Measurements from ENCODE around the gene CSHL1. TPM values are rescaled to one million over a fixed set of nuclear protein-coding genes. Genes with fewer than 3 reads are reported as not detected.

Gene CSHL1
- total RNA-seq, 1 donor from 2014 or later = not detected

GRCh38 chr17:63956296-63956920, 45.4 kb upstream of the CSHL1 start:
- H3K4me2 ChIP-seq (ENCODE audit: low read length) = no peak overlapping the region
- no peak overlapping the region for H2AFZ ChIP-seq (ENCODE audit: low read depth, low read length)
- Mint-ChIP-seq H3K27ac (ENCODE audit: unreplicated experiment) (peak overlapping the region; percentile 53), H3K4me3 (ENCODE audit: unreplicated experiment) (no peak overlapping the region), H3K36me3 (ENCODE audit: low read depth, unreplicated experiment) (no peaks in the 10 kb centered on the region), H3K9me3 (ENCODE audit: unreplicated experiment) (no peaks in the 10 kb centered on the region), H3K4me1 (ENCODE audit: low read depth, unreplicated experiment) (peaks cover 6% of the 10 kb centered on the region), H3K27me3 (ENCODE audit: low read depth, unreplicated experiment) (peaks cover 26% of the 10 kb centered on the region)
- H3K27ac ChIP-seq (ENCODE audit: low read depth, low read length) = no peak overlapping the region
- no peak for TF ChIP-seq CTCF (IDR thresholded peaks at IDR 0.05; ENCODE audit: insufficient read depth, low read depth, low read length)
- H3K9me3 ChIP-seq (ENCODE audit: insufficient read depth, low read depth, low read length) = no peaks in the 10 kb centered on the region
- H3K27me3 ChIP-seq (ENCODE audit: insufficient read depth, low read length) = peaks cover 3% of the 10 kb centered on the region
- H3K4me3 ChIP-seq (ENCODE audit: insufficient read depth, low read depth, low read length) = no peak overlapping the region
- H3K4me1 ChIP-seq (ENCODE audit: insufficient read depth, low read length) = no peaks in the 10 kb centered on the region
- H3K9ac ChIP-seq (ENCODE audit: low read length) = no peak overlapping the region
- no peaks in the 10 kb centered on the region for H4K20me1 ChIP-seq (ENCODE audit: insufficient read depth, low read length)
- DNase-seq (ENCODE audit: low read depth) (no peak), FAIRE-seq (no peak)
- H3K79me2 ChIP-seq (ENCODE audit: insufficient read depth, low read length) = no peaks in the 10 kb centered on the region
- H3K36me3 ChIP-seq (ENCODE audit: insufficient read depth, low read length) = no peaks in the 10 kb centered on the region

GRCh38 chr17:63955791-63956190, 44.7 kb upstream of the CSHL1 start:
- H3K9me3 Mint-ChIP-seq (ENCODE audit: unreplicated experiment) = no peaks in the 10 kb centered on the region
- Histone ChIP-seq H2AFZ (ENCODE audit: low read depth, low read length) (no peak overlapping the region), H3K79me2 (ENCODE audit: insufficient read depth, low read length) (no peaks in the 10 kb centered on the region), H3K27me3 (ENCODE audit: insufficient read depth, low read length) (peaks cover 3% of the 10 kb centered on the region), H3K27ac (ENCODE audit: low read depth, low read length) (no peak overlapping the region), H3K4me2 (ENCODE audit: low read length) (no peak overlapping the region), H3K4me1 (ENCODE audit: insufficient read depth, low read length) (no peaks in the 10 kb centered on the region), H4K20me1 (ENCODE audit: insufficient read depth, low read length) (no peaks in the 10 kb centered on the region), H3K9ac (ENCODE audit: low read length) (no peak overlapping the region), H3K4me3 (ENCODE audit: insufficient read depth, low read depth, low read length) (no peak overlapping the region), H3K36me3 (ENCODE audit: insufficient read depth, low read length) (no peaks in the 10 kb centered on the region), H3K9me3 (ENCODE audit: insufficient read depth, low read depth, low read length) (no peaks in the 10 kb centered on the region)
- no peak for TF ChIP-seq EZH2 (IDR thresholded peaks at IDR 0.05; ENCODE audit: insufficient read depth, low read length)
- no peak for TF ChIP-seq CTCF (IDR thresholded peaks at IDR 0.05; ENCODE audit: insufficient read depth, low read depth, low read length)
- peaks cover 30% of the 10 kb centered on the region for H3K27me3 Mint-ChIP-seq (ENCODE audit: low read depth, unreplicated experiment)
- no peak overlapping the region for H3K27ac Mint-ChIP-seq (ENCODE audit: unreplicated experiment)
- no peak overlapping the region for H3K4me3 Mint-ChIP-seq (ENCODE audit: unreplicated experiment)
- FAIRE-seq (no peak), DNase-seq (ENCODE audit: low read depth) (no peak)
- H3K36me3 Mint-ChIP-seq (ENCODE audit: low read depth, unreplicated experiment) = no peaks in the 10 kb centered on the region
- H3K4me1 Mint-ChIP-seq (ENCODE audit: low read depth, unreplicated experiment) = peaks cover 6% of the 10 kb centered on the region

- Mint-ChIP-seq H3K4me3 (ENCODE audit: unreplicated experiment) (no peak overlapping the region), H3K27me3 (ENCODE audit: low read depth, unreplicated experiment) (peaks cover 28% of the 10 kb centered on the region), H3K36me3 (ENCODE audit: low read depth, unreplicated experiment) (no peaks in the 10 kb centered on the region), H3K4me1 (ENCODE audit: low read depth, unreplicated experiment) (peaks cover 6% of the 10 kb centered on the region), H3K27ac (ENCODE audit: unreplicated experiment) (no peak overlapping the region), H3K9me3 (ENCODE audit: unreplicated experiment) (no peaks in the 10 kb centered on the region)
- Histone ChIP-seq H3K4me3 (ENCODE audit: insufficient read depth, low read depth, low read length) (no peak overlapping the region), H3K9me3 (ENCODE audit: insufficient read depth, low read depth, low read length) (no peaks in the 10 kb centered on the region), H4K20me1 (ENCODE audit: insufficient read depth, low read length) (no peaks in the 10 kb centered on the region), H3K4me2 (ENCODE audit: low read length) (no peak overlapping the region), H3K27me3 (ENCODE audit: insufficient read depth, low read length) (peaks cover 3% of the 10 kb centered on the region), H3K79me2 (ENCODE audit: insufficient read depth, low read length) (no peaks in the 10 kb centered on the region), H3K36me3 (ENCODE audit: insufficient read depth, low read length) (no peaks in the 10 kb centered on the region), H2AFZ (ENCODE audit: low read depth, low read length) (no peak overlapping the region), H3K27ac (ENCODE audit: low read depth, low read length) (no peak overlapping the region), H3K9ac (ENCODE audit: low read length) (no peak overlapping the region), H3K4me1 (ENCODE audit: insufficient read depth, low read length) (no peaks in the 10 kb centered on the region)
- DNase-seq (ENCODE audit: low read depth) (no peak), FAIRE-seq (no peak)
- no peak for TF ChIP-seq CTCF (IDR thresholded peaks at IDR 0.05; ENCODE audit: insufficient read depth, low read depth, low read length)
- TF ChIP-seq EZH2 (IDR thresholded peaks at IDR 0.05; ENCODE audit: insufficient read depth, low read length) = no peak
These were observed 44.2 kb upstream of the CSHL1 start for GRCh38 chr17:63955232-63955631.
